WTC11 (cell line): Measurements from ENCODE around the gene AGFG2. TPM values are rescaled to one million over a fixed set of nuclear protein-coding genes. Genes with fewer than 3 reads are reported as not detected.
"Not testable (repeated sequence)": the region's sequence is repeated elsewhere in the genome, so short reads cannot be mapped to it uniquely, and the experiment has no call there.

Source experiments
- ATAC-seq: fragments of 200-7000 bp; cut with Tn5 transposase; 2 replicates; pipeline ENCODE4 v1.10.0; 2021; ENCODE audit warnings: mild to moderate bottlenecking, moderate library complexity
- CTCF ChIA-PET: fragments of 300-600 bp; sonication (Branson Sonifier 250); formaldehyde crosslinking; loops from one replicate; lab custom pipeline; 2021; ENCODE audit warnings: antibody characterized with exemption; lab: Charles Lee
- POLR2A ChIA-PET: fragments of 350-600 bp; sonication (Branson Sonifier 250); formaldehyde crosslinking; loops from one replicate; lab custom pipeline; 2021; ENCODE audit warnings: antibody characterized with exemption; lab: Charles Lee
- DNase-seq: peaks from one replicate; pipeline ENCODE4 v3.0.0; 2021; ENCODE audit warnings: low spot score
- H3K27ac Mint-ChIP-seq: 2 replicates; pipeline ENCODE4 v1.8.0; 2021; ENCODE audit warnings: mixed read lengths
- H3K27me3 Mint-ChIP-seq: 2 replicates; pipeline ENCODE4 v1.8.0; 2021; ENCODE audit warnings: low read depth, mild to moderate bottlenecking, moderate library complexity, mixed read lengths
- H3K36me3 Mint-ChIP-seq: 2 replicates; pipeline ENCODE4 v1.8.0; 2021; ENCODE audit warnings: mixed read lengths
- H3K4me1 Mint-ChIP-seq: 2 replicates; pipeline ENCODE4 v1.8.0; 2022; ENCODE audit warnings: mixed read lengths
- H3K4me3 Mint-ChIP-seq: 2 replicates; pipeline ENCODE4 v1.8.0; 2021; ENCODE audit warnings: mild to moderate bottlenecking, moderate library complexity, mixed read lengths
- H3K9me3 Mint-ChIP-seq: 2 replicates; pipeline ENCODE4 v1.8.0; 2021; ENCODE audit warnings: mixed read lengths
- JAZF1 ChIP-seq: fragments of 250-450 bp; sonication (Bioruptor Pico); IDR thresholded peaks from 2 replicates; pipeline ENCODE4 v1.9.0; 2021; ENCODE audit warnings: moderate library complexity, mild to moderate bottlenecking, inconsistent platforms
- NR3C1 ChIP-seq: sonication (generic); formaldehyde crosslinking; conservative IDR thresholded peaks from 2 replicates; pipeline ENCODE4 v1.8.1; 2023; ENCODE audit warnings: low read depth, mild to moderate bottlenecking, missing genetic modification reagents
- OVOL2 ChIP-seq: fragments of 250-450 bp; sonication (Bioruptor Pico); IDR thresholded peaks from 2 replicates; pipeline ENCODE4 v1.9.0; 2021; ENCODE audit warnings: mild to moderate bottlenecking, borderline replicate concordance
- ZNF396 ChIP-seq: fragments of 250-450 bp; sonication (Bioruptor Pico); IDR thresholded peaks from 2 replicates; pipeline ENCODE4 v1.8.0; 2021; ENCODE audit warnings: mild to moderate bottlenecking, moderate library complexity, borderline replicate concordance
- total RNA-seq: library from RNA; stranded (reverse); gene quantifications from 3 replicates; pipeline ENCODE4 v1.2.3, GENCODE V29; 2021
- TF ChIP-seq, protein P1 (sequence below): sonication (generic); formaldehyde crosslinking; IDR thresholded peaks from 2 replicates; pipeline ENCODE4 v1.8.1; 2023; ENCODE audit warnings: mild to moderate bottlenecking, missing genetic modification reagents, borderline replicate concordance
- TF ChIP-seq, protein P2 (sequence below): sonication (generic); formaldehyde crosslinking; IDR thresholded peaks from 2 replicates; pipeline ENCODE4 v1.8.0; 2022; ENCODE audit warnings: mild to moderate bottlenecking, missing genetic modification reagents
- TF ChIP-seq, protein P3 (sequence below): sonication (generic); formaldehyde crosslinking; conservative IDR thresholded peaks from 2 replicates; pipeline ENCODE4 v1.8.1; 2023; ENCODE audit warnings: mild to moderate bottlenecking, low read depth, missing genetic modification reagents, moderate library complexity
- TF ChIP-seq, protein P4 (sequence below): sonication (generic); formaldehyde crosslinking; IDR thresholded peaks from 2 replicates; pipeline ENCODE4 v1.8.0; 2023; ENCODE audit warnings: missing genetic modification reagents, mild to moderate bottlenecking, borderline replicate concordance
- TF ChIP-seq, protein P5 (sequence below): sonication (generic); formaldehyde crosslinking; IDR thresholded peaks from 2 replicates; pipeline ENCODE4 v1.8.1; 2023; ENCODE audit warnings: mild to moderate bottlenecking, missing genetic modification reagents, moderate library complexity
- TF ChIP-seq, protein P6 (sequence below): fragments of 250-450 bp; sonication (Bioruptor Pico); IDR thresholded peaks from 2 replicates; pipeline ENCODE4 v1.9.0; 2021; ENCODE audit warnings: mild to moderate bottlenecking, borderline replicate concordance

The AGFG2 gene
- total RNA-seq, 1 experiment from 2014 or later: 6.4 TPM

DNA sequence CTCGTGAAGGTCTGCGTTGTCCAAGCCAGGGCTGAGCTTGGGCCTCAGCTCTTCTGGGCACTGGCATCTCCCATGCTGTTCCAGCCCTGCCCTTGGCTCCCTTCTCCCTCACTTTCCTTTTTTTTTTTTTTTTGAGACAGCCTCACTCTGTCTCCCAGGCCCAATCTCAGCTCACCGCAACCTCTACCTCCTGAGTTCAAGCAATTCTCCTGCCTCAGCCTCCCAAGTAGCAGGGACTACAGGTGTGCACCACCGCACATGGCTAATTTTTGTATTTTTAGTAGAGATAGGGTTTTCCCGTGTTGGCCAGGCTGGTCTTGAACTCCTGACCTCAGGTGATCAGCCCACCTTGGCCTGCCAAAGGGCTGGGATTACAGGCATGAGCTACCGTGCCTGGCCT is 25.4 kb downstream of the AGFG2 start:
- H3K9me3 Mint-ChIP-seq, H3K27me3 Mint-ChIP-seq, H3K4me3 Mint-ChIP-seq, DNase-seq, H3K27ac Mint-ChIP-seq, ATAC-seq, H3K36me3 Mint-ChIP-seq: not testable (repeated sequence)
- H3K4me1 Mint-ChIP-seq: peaks cover 28% of the 10 kb centered on the region
- POLR2A ChIA-PET: interaction anchor here (0.6 kb wide), 1 partner anchor 1508 kb away, joined by 4 read pairs; no protein-coding TSS in a partner anchor
- CTCF ChIA-PET: interaction anchor here (0.6 to 2.8 kb wide), 37 partner anchors 8 to 338 kb away, joined by 3 to 41 read pairs (median 5); partner anchors contain the start of genes ACTL6B, AGFG2, FBXO24 and LRCH4

DNA sequence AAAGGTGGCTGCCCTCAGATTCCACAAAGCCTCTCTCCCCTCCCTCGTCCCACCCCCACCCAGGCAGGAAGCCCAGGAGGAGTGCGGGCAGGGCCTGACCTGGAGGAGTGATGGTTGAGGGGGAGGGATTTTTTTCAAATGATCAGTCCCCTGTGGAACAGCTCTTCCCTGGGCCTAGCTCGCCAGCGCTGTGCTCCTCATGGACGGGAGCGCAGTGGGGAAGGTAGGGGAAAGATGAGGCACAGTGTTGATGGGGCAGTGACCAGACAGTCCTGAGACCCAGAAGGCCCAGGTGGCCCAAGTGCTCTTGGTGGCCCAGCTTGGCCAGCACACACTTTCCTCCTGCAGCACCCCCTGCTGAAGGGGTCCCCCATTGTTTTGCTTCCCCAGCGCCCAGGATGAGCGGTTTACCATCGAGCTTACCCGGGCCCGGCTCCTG is 26.1 kb downstream of the AGFG2 start:
- Mint-ChIP-seq H3K27ac (no peak overlapping the region), H3K4me3 (no peak overlapping the region), H3K9me3 (no peaks in the 10 kb centered on the region), H3K27me3 (no peaks in the 10 kb centered on the region; the same call in 1 of the 2 replicates), H3K36me3 (no peaks in the 10 kb centered on the region), H3K4me1 (peaks cover 28% of the 10 kb centered on the region)
- DNase-seq (no peak), ATAC-seq (no peak)
- ChIA-PET CTCF (interaction anchor here (0.7 to 2.8 kb wide), 14 partner anchors 15 to 158 kb away, joined by 3 to 41 read pairs (median 8); partner anchors contain the start of genes AGFG2, FBXO24, LRCH4 and NYAP1), POLR2A (no interaction called here)
- no peak for TF ChIP-seq JAZF1 (CRISPR knock-in tag)
- TF ChIP-seq, protein P1, sequence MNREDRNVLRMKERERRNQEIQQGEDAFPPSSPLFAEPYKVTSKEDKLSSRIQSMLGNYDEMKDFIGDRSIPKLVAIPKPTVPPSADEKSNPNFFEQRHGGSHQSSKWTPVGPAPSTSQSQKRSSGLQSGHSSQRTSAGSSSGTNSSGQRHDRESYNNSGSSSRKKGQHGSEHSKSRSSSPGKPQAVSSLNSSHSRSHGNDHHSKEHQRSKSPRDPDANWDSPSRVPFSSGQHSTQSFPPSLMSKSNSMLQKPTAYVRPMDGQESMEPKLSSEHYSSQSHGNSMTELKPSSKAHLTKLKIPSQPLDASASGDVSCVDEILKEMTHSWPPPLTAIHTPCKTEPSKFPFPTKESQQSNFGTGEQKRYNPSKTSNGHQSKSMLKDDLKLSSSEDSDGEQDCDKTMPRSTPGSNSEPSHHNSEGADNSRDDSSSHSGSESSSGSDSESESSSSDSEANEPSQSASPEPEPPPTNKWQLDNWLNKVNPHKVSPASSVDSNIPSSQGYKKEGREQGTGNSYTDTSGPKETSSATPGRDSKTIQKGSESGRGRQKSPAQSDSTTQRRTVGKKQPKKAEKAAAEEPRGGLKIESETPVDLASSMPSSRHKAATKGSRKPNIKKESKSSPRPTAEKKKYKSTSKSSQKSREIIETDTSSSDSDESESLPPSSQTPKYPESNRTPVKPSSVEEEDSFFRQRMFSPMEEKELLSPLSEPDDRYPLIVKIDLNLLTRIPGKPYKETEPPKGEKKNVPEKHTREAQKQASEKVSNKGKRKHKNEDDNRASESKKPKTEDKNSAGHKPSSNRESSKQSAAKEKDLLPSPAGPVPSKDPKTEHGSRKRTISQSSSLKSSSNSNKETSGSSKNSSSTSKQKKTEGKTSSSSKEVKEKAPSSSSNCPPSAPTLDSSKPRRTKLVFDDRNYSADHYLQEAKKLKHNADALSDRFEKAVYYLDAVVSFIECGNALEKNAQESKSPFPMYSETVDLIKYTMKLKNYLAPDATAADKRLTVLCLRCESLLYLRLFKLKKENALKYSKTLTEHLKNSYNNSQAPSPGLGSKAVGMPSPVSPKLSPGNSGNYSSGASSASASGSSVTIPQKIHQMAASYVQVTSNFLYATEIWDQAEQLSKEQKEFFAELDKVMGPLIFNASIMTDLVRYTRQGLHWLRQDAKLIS (CRISPR knock-in tag): no peak

DNA sequence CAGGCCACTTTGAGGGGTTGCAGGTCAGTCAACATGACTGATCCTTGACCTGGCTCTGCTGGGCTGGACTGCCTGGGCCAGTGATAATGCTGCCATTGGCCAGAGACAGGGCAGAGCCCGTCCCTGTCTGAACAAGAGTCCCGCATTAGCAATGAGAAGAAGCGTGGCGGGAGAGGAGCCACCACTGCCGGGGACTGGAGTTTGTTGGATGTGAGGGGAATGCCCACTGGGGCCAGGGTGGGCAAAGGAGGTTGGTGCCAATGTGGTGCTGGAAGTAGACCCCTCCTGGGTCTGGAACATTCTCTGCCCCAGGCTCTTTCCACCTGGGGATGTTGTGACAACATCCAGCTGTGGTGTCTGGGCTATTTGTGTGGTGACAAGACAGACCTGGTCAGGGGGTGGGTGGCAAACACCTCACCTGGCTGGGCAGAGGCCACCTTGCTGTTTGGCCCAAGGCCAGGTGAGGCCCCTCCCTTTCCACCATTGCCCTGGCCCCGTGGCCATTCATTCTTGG is 27.1 kb downstream of the AGFG2 start:
- H3K27me3 Mint-ChIP-seq: peaks cover 7% of the 10 kb centered on the region
- 0 out of 2 replicates have a peak overlapping the region, but pooled peaks have one; percentile 19 for H3K27ac Mint-ChIP-seq
- peaks cover 32% of the 10 kb centered on the region for H3K4me1 Mint-ChIP-seq
- H3K9me3 Mint-ChIP-seq: no peaks in the 10 kb centered on the region
- no peaks in the 10 kb centered on the region for H3K36me3 Mint-ChIP-seq
- DNase-seq: no peak
- ChIA-PET POLR2A (interaction anchor here (0.6 kb wide), 1 partner anchor 201 kb away, joined by 3 read pairs; no protein-coding TSS in a partner anchor), CTCF (interaction anchor here (0.7 to 2.8 kb wide), 9 partner anchors 19 to 159 kb away, joined by 3 to 41 read pairs (median 8); partner anchors contain the start of genes FBXO24, LRCH4, PCOLCE and POP7)
- no peak overlapping the region for H3K4me3 Mint-ChIP-seq
- ATAC-seq: no peak
- TF ChIP-seq, protein P2, sequence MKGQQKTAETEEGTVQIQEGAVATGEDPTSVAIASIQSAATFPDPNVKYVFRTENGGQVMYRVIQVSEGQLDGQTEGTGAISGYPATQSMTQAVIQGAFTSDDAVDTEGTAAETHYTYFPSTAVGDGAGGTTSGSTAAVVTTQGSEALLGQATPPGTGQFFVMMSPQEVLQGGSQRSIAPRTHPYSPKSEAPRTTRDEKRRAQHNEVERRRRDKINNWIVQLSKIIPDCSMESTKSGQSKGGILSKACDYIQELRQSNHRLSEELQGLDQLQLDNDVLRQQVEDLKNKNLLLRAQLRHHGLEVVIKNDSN (CRISPR knock-in tag): no peak
- TF ChIP-seq ZNF396: no peak
- no peak for TF ChIP-seq OVOL2
- TF ChIP-seq, protein P3, sequence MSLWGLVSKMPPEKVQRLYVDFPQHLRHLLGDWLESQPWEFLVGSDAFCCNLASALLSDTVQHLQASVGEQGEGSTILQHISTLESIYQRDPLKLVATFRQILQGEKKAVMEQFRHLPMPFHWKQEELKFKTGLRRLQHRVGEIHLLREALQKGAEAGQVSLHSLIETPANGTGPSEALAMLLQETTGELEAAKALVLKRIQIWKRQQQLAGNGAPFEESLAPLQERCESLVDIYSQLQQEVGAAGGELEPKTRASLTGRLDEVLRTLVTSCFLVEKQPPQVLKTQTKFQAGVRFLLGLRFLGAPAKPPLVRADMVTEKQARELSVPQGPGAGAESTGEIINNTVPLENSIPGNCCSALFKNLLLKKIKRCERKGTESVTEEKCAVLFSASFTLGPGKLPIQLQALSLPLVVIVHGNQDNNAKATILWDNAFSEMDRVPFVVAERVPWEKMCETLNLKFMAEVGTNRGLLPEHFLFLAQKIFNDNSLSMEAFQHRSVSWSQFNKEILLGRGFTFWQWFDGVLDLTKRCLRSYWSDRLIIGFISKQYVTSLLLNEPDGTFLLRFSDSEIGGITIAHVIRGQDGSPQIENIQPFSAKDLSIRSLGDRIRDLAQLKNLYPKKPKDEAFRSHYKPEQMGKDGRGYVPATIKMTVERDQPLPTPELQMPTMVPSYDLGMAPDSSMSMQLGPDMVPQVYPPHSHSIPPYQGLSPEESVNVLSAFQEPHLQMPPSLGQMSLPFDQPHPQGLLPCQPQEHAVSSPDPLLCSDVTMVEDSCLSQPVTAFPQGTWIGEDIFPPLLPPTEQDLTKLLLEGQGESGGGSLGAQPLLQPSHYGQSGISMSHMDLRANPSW (CRISPR knock-in tag): no peak
- no peak for TF ChIP-seq NR3C1 (CRISPR knock-in tag)
- TF ChIP-seq, protein P4, sequence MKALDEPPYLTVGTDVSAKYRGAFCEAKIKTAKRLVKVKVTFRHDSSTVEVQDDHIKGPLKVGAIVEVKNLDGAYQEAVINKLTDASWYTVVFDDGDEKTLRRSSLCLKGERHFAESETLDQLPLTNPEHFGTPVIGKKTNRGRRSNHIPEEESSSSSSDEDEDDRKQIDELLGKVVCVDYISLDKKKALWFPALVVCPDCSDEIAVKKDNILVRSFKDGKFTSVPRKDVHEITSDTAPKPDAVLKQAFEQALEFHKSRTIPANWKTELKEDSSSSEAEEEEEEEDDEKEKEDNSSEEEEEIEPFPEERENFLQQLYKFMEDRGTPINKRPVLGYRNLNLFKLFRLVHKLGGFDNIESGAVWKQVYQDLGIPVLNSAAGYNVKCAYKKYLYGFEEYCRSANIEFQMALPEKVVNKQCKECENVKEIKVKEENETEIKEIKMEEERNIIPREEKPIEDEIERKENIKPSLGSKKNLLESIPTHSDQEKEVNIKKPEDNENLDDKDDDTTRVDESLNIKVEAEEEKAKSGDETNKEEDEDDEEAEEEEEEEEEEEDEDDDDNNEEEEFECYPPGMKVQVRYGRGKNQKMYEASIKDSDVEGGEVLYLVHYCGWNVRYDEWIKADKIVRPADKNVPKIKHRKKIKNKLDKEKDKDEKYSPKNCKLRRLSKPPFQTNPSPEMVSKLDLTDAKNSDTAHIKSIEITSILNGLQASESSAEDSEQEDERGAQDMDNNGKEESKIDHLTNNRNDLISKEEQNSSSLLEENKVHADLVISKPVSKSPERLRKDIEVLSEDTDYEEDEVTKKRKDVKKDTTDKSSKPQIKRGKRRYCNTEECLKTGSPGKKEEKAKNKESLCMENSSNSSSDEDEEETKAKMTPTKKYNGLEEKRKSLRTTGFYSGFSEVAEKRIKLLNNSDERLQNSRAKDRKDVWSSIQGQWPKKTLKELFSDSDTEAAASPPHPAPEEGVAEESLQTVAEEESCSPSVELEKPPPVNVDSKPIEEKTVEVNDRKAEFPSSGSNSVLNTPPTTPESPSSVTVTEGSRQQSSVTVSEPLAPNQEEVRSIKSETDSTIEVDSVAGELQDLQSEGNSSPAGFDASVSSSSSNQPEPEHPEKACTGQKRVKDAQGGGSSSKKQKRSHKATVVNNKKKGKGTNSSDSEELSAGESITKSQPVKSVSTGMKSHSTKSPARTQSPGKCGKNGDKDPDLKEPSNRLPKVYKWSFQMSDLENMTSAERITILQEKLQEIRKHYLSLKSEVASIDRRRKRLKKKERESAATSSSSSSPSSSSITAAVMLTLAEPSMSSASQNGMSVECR: no peak
- TF ChIP-seq, protein P5, sequence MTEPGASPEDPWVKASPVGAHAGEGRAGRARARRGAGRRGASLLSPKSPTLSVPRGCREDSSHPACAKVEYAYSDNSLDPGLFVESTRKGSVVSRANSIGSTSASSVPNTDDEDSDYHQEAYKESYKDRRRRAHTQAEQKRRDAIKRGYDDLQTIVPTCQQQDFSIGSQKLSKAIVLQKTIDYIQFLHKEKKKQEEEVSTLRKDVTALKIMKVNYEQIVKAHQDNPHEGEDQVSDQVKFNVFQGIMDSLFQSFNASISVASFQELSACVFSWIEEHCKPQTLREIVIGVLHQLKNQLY: no peak
- TF ChIP-seq, protein P6, sequence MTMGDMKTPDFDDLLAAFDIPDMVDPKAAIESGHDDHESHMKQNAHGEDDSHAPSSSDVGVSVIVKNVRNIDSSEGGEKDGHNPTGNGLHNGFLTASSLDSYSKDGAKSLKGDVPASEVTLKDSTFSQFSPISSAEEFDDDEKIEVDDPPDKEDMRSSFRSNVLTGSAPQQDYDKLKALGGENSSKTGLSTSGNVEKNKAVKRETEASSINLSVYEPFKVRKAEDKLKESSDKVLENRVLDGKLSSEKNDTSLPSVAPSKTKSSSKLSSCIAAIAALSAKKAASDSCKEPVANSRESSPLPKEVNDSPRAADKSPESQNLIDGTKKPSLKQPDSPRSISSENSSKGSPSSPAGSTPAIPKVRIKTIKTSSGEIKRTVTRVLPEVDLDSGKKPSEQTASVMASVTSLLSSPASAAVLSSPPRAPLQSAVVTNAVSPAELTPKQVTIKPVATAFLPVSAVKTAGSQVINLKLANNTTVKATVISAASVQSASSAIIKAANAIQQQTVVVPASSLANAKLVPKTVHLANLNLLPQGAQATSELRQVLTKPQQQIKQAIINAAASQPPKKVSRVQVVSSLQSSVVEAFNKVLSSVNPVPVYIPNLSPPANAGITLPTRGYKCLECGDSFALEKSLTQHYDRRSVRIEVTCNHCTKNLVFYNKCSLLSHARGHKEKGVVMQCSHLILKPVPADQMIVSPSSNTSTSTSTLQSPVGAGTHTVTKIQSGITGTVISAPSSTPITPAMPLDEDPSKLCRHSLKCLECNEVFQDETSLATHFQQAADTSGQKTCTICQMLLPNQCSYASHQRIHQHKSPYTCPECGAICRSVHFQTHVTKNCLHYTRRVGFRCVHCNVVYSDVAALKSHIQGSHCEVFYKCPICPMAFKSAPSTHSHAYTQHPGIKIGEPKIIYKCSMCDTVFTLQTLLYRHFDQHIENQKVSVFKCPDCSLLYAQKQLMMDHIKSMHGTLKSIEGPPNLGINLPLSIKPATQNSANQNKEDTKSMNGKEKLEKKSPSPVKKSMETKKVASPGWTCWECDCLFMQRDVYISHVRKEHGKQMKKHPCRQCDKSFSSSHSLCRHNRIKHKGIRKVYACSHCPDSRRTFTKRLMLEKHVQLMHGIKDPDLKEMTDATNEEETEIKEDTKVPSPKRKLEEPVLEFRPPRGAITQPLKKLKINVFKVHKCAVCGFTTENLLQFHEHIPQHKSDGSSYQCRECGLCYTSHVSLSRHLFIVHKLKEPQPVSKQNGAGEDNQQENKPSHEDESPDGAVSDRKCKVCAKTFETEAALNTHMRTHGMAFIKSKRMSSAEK (CRISPR knock-in tag): no peak
